GM18498 (cell line): Measurements from ENCODE around the gene ZNF668.
"Not testable (repeated sequence)": the region's sequence is repeated elsewhere in the genome, so short reads cannot be mapped to it uniquely, and the experiment has no call there.

Experiments
- ATAC-seq: cut with Tn5 transposase; IDR thresholded peaks from one replicate; pipeline ENCODE4 v1.9.1; 2021; ENCODE audit warnings: mild to moderate bottlenecking, moderate library complexity; ENCODE audit not compliant: unreplicated experiment

ZNF668 gene

DNA sequence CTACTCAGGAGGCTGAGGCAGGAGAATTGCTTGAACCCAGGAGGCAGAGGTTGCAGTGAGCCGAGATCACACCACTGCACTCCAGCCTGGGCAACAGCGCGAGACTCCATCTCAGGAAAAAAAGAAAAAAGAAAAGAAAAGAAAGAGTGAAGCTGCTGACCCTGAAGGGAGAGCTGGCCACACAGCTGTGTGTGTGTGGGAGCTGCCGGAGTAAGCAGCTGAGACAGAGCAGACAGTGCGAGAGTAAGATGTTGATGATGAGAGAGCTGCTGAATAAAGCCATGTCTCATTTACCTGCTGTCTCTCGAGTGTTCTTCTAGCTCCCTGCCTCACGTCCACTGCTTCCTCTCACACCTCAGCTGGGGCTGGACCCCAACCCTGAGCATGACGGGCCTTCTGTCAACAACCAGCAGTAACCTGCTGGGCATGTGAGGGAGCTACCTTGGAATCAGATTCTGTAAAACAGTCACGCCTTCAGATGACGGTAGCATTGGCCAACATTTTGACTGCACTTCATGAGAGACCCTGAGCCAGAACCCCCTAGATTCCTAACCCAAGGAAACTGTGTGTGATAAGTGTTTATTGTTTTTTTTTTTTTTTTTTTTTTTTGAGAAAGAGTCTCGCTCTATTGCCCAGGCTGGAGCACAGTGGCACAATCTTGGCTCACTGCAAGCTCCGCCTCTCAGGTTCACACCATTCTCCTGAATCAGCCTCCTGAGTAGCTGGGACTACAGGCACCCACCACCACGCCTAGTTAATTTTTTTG lies 27.0 kb upstream of the ZNF668 start:
- not testable (repeated sequence) for ATAC-seq

DNA sequence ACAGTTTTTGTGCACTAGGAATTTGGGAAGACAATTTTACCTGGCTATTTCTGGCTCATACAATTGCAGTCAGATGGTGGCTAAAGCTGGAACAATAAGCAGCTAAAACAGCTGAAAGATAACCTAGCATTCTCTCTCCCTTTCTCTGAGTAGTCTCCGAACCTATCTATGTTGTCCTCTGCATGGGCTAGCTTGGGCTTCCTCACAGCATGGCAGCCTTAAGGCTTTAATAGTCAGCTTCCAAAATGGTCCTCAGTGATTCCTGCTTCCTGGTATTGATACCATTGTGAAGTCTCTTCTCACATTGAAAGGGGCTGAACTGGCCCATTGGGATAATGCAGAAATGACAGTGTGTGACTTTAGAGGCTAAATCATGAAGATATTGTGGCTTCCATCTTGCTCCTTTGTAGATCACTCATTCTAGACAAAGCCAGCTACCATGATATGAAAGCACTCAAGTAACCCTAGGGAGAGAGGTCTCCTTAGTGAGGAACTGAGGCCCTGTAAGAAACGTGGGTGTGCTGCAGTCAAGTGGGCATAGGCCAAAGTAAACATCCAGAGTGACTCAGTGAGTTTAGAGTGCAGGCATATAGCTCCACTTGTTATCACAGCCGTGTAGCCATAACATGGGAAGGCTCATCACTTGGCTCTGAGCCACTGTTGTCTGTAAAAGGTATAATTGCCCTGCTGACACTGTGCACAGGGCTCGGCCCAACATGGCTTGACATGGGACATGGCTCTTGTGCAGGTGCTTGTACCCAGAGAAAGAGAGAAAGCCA lies 26.0 kb upstream of the ZNF668 start:
- no peak for ATAC-seq

DNA sequence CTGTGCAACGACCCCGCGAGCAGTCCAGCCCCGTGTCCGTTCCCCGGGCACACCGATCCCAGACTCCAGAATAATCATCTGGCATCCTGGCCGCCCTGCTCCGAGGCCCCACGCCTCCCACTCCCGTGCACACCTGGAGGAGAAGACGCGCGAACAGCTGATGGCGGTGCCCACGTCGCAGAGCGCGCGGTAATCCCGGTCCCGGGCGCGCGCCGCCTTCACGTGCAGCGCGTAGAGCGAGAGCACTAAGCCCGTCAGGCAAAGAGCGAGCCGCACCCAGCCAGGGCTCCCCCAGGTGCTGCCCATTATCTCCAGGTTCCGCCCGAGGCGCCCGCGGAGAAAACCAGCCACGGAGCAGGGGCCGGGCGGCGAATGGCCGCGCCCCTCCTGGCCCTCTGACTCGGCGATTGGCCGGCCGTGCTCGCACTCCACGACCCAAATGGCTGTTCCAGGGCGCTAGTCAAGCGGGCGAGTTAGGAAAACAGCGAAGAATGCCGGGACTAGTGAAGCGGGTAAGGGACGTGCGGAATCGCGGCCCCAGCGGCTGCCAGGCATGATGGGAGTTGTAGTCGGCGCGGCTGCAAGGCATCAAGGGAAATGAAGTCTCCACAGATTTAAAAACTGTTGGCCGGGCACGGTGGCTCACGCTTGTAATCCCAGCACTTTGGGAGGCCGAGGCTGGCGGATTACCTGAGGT lies 20.5 kb upstream of the ZNF668 start, which contains the start of gene VKORC1:
VKORC1 (minus strand) TSS at position 374 of the 697 bp plus-strand sequence; CDS start at position 306, 68 bp downstream.
- peak; percentile 87 for ATAC-seq

DNA sequence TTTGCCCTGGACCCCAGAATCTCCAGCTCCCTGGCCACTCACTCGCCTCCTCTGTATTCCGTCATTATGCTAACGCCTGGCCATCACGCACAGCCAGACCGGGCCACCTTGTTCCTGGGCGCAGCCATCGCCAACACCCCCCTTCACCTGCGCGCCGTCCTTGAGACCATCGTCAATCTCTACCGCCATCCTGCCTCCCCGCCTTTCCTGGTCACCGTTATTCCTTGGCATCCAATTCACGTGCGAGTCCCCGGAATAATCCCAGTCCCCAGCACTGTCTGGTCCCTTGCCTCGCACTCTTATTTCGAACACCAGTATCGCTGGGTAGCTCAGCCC lies 20.0 kb upstream of the ZNF668 start:
- no peak for ATAC-seq

DNA sequence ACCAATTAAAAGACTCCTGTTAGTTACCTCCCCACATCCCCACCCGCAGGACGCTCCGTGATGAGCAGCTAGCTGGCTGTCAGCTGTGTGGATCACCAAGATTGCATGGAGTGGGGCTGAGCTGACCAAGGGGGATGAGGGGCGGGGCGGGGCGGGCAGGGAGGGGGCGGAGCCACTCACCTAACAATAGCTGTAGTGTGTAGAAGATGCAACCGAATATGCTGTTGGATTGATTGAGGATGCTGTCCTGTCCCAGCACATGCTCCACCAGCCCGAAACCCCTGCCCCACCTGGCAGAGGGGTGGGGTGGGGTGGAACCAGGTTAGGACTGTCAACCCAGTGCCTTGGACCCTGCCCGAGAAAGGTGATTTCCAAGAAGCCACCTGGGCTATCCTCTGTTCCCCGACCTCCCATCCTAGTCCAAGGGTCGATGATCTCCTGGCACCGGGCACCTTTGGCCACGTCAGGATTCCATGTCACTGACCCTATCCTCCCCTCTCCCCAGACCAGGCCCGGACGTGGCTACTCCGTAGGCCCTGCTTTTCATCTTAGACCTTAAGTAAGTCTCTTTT lies 19.2 kb upstream of the ZNF668 start:
- ATAC-seq, result no peak

DNA sequence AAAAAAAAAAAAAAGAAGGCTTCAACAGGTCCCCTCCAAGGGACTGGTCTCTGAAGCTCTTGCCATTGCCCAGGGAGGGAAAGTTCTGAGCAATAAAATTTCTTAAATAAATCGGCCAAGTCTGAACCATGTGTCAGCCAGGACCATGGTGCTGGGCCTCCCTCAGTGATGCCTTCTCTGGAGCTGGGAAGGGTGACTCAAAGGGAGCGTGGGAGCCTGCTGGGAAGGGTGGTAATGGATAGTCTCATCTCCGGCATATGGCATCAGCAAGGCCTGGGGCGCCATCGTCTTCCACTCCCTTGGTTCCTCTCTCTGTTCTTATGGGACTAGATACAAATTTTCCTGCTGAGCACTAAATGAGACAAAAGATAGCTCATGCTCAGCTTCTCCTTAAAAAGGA lies 18.3 kb upstream of the ZNF668 start:
- no peak for ATAC-seq

DNA sequence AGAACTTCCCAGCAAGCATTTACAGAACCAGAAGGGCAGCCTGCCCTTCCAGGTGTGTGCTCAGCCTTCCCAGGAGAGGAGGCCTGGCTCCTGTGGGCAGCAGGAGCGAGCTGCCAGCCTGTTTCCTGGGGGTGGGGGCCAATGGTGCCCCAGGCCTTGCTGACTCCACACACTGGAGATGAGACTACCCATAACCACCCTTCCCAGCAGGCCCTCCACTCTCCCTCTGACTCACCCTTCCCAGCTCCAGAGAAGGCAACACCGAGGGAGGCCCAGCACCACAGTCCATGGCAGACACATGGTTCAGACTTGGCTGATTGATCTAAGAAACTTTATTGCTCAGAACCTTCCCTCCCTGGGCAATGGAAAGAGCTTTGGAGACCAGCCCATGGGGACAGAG lies 16.5 kb upstream of the ZNF668 start:
- no peak for ATAC-seq

DNA sequence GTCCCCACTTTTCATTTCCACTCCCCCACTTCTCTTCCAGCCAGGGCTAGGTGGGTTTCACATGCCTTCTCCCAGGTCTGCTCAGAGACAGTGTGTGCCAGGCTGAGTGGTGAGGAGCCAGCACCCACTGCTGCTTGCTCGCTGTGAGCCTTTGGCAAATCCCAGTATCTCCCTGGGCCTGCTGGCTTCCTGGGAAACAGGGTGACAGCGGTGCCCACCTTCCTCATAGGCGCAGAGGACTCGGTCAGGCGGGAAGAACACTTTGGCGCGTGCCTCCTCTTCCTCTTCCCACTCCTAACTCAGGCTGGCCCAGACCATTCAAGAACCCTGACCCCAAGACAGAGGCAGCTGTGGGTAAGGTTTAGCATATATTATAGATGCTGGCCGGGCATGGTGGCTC lies 15.2 kb upstream of the ZNF668 start:
- no peak for ATAC-seq

DNA sequence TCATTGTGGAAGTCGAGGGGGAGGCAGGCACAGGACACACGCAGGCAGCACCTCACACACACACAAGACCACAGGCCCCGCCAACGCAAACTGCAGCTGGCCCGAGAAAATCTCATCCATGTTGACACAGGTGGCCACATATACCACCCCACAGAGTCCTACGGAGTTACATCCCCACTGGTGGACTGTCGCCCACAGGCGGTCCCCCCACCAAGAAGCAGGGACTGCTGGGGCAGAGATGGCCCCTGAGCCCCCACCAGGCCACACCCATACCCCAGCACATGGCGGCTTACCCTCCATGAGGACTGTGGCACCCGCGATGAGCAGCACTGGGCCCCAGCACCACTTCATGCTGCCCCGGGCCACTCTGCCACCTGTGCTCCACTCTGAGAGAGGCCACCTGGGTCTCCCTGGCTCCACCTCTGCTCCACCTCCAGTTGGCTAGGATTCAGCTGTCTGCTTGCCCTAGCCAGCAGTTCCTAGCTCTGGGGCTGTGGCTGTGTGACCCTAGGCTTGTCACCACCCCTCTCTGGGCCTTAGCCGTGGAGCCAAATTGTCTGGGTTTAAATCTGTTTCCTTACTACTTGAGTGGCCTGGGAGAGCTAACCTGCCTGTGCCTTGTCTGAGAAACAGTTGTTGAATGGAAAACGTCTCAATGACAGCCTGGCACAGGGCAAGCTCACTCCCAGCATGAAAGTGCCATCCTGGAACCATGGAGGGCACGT lies 14.6 kb upstream of the ZNF668 start, which contains the start of gene PRSS53:
PRSS53 (minus strand) TSS at position 485 of the 725 bp plus-strand sequence; CDS start at position 351, 134 bp downstream.
- ATAC-seq, result no peak

DNA sequence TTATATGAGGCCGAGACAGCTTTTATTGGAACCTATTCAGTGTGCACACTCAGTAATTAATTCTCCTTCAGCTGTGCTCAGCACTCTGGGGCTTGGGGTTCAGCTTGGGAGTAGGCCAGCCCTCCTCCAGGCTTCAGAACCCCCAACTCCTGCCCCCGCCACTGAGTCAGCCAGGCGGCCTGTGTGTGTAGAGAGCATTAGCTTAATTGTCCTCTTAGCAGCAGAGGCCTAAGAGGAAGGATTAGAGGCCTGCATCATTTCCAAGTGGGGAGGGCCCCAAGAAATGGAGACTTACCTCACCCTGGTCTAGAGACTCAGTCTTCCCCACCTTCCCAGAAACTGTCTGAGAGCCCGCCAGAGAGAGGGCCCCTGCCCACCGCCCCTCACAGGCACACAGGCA lies 13.9 kb upstream of the ZNF668 start:
- ATAC-seq, result no peak

DNA sequence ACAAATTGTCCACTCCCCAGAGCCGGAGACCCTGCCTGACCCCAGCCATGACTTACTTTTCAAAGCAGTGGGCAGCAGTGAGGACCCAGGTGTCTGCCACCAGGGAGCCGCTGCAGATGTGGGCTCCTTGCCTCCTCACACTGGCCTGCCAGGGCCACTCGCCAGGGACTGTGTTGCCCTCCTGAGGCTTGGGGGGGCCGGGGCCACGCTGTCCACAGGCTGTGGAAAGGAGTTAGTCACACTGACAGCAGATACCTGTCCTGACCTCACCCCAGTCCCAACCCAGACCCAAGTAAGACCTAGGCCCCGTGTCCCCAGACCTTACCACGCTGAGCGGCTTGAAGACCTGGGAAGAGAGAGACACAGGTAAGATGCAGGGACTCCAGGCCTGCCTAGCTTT lies 13.4 kb upstream of the ZNF668 start:
- ATAC-seq, result no peak

DNA sequence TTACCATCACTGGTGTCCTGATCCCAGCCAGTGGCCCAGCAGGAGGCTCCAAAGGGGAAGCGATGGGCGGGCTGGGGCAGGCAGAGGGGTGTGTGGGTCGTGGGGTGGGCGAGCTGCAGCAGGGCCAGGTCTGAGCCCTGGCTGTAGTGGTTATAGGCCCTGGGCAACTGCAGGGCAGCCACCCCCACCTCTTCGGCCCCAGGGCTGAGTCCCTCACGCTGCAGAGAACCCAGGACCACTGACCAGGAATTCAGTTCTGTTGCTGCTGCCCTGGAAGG lies 12.5 kb upstream of the ZNF668 start:
- ATAC-seq, result no peak

DNA sequence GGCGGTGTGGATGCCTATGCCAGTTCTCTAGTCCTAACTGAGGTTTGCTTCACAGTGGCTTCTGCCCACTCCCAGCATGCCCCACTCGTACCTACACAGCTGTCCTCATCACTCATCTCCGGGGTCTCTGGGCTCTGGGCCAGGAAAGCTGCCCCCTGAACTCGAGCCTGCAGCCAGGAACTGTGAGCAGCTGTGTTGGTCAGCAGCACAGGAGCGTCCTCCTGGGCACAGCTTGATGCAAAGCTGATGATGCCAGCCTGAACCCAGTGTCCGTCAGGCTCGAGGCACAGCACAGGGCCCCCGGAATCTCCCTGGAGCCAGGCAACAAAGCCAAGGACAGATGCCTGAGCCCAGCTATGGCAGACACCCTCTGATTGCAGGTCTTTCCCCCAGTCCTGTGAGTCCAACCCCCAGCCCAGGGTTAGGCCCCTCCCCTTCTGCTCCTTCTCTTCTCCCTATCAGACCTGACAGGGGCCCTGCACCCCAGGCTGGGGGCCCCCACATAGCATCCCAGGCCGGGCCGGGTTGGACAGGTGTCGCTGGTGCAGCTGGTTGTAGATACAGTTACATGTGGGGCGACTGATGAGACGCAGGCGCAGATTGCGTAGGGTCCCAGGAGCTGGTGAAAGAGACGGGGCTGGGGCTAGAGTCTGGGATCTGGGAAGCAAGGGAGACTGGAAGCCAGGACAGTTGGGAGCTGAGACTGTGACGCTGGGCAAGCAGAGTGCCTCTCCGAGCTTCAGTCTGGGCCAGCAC lies 12.0 kb upstream of the ZNF668 start:
- ATAC-seq, result no peak

DNA sequence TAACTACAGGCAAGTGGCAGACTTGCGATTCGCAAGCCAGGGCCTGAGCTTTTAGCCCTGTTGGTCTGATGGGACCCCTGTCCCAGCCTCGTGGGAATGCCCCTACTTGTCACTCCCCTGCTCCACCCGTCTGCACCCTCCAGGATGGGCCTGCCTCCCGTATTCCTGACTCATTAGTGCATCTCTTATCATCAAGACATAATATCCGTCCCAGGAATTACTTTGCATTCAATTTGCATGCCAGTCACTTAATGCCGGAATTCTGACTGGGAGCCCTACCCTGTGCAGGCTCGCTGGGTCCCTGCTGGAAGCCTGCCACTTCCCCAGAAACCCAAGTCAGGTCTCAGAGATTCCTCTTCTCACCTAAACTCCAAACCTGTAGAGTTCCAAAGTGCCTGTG lies 11.4 kb upstream of the ZNF668 start:
- ATAC-seq, result no peak

DNA sequence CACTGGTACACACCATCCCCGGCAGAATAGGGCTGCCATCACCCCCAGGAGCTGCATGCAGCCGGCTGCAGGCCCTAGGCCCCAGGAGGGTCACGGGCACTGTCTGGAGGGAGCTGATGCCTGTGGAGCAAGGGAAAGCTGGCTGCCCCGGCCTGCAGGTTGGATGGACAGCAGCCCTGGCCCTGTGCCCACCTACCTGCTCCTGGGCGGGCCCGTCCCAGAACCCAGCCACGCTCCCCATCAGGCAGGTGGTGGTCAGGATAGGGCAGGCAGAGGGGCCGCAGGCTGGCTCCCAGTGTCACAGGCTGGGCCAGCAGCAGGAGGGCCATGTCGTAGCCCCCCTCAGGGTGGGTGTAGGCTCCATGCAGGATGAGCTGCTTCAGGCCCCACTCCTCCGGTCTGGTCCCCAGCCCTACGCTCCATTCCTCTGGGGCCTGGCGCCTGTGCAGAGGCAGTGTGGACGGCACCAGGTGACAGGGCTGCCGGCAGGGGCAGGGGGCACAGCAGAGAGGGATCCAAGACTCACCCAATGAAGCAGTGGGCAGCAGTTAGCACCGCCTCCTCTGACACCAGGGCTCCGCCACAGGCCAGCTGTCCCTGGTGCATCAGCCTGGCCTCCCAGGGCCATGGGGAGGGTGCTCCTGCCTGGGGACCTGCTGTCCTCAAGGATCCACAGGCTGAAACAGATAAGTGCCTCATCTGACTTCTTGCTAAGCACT lies 10.7 kb upstream of the ZNF668 start:
- ATAC-seq, result no peak

DNA sequence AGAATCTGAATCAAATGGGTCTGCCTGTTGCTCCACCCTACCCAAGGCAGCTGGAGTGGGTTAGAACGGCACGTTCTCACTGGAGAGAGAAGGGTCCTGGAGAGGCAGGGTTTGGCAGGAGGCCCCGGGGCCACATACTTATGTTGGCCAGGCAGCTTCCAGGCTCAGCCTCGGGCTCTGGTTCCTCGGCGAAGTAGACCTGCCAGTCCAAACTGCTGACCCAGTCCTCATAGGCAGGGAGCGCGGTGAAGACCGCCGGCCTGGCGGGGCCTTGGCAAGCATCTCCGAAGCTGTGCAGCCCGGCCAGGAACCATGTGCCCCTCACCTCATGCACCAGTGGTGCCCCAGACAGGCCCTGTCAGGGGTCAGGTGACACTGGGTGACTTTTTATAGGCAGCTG lies 9.9 kb upstream of the ZNF668 start:
- no peak for ATAC-seq

DNA sequence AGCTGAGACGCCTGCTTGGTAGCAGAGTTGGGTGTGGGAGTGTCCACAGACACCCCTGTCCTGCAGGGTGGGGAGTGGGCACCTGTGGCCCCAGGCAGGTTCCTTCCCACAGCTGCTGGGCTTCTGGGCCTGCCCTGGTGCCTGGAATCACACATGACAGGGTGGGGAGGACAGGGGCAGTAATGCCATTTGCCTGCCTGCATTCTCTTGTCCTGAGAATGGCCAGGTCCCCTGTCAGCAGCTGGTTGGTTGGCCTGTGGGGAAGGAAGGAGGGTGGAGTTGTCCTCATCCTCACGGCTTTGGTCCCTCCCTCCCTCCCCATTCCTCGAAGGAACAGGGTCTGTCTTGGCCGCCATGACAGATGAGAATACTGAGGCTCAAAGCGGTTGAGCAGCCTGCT lies 9.5 kb upstream of the ZNF668 start:
- no peak for ATAC-seq

DNA sequence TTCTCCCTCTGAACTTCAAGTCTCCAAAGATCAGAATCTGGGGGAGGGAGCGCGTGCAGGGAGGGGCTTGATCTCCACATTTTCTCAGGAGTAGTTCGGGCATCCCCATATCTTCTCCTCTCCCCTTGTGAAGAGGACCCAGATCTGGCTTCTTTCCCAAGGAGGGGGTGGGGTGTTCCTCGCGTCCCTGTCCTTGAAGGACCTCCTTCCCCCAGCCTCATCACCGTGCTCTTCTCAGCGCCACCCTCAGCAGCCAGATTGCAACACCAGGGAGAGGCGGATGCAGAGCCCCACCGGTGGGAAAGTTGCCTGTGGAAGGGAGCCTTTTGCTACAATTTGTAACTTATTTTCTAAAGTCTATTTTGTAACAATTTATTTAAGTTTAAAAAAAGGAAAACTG lies 9.0 kb upstream of the ZNF668 start:
- no peak for ATAC-seq

DNA sequence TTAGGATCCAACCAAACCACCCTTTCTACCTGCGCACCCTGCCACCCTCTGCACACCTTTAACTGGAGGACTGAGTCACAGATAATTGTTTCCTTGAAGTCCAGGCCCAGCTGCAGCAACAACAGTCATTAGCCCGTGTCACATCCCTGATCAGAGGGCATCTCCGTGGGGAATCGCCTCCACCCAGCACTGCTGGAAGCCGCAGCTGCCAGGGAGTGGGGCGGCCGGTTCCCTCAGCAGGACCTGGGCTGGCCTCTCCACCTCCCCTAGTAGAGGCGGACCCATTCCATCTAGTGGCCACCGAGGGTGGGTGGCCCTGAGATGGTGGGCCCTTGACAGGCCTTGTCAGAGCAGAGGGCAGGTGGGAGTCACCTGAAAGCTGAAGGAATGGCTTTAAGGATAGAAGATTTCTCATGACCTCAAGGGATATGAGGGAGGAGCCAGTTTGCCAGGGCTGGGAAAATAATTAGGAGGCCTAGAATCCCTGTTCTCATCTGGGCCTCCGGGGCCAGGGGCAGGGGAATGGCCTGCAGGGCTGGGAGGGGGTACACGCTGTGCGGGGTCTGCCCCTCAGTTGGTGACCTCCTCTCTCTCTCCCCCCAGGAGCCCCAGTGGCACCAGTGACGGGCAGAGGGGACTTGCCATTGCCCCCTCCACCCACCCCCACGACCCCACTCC lies 8.5 kb upstream of the ZNF668 start:
- ATAC-seq, result no peak
